ENCODE data around the gene IFT88.

IFT88 gene

DNA sequence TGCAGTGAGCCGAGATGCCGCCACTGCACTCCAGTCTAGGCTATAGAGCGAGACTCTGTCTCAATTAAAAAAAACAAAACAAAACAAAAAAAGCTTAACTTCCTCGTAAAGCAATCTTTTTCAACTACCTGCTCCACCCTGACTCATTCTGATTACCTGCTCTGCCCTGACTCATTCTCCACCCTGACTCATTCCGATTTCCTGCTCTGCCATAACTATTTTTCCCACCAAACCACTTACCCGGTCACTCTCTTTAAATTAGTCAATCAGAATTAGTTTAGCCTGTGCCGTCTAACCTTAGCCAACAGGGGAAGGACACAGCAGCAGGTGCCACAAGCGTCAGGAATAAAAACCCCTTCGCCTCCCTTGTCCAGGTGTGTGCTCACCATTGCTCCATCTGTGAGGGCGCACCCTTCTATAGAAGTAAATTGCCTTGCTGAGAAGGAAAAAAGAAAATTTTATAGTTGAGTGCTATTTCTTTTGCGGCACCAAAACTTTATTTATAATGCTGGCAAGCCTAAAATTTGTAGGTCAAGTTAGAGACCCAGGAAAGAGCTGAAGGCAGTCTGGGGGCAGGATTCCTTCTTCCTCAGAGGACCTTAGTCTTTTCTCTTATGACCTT, 1.7 kb upstream of the IFT88 start:
- DNase-seq, result no peak

DNA sequence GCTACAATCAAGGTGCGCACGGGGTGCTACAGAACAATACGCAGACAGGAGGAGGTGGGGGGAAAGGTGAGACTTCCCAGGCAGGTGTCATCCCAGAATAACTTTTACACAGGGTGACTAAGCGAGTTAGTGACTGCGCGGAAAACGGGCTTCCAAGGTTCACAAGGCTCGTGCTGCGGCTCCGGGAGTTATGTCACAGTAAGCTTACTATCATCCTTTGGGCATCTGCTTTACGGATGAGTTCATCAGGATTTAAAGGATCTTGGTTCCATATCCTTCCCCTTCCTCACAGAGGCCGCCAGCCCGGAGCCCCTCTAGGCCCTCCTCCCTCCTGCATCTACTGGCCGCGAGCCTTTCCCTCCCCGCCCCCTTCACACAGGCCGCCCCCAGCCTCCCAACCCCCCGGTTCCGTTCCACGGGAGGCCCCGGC, 474 bp upstream of the IFT88 start:
- no peak for DNase-seq

DNA sequence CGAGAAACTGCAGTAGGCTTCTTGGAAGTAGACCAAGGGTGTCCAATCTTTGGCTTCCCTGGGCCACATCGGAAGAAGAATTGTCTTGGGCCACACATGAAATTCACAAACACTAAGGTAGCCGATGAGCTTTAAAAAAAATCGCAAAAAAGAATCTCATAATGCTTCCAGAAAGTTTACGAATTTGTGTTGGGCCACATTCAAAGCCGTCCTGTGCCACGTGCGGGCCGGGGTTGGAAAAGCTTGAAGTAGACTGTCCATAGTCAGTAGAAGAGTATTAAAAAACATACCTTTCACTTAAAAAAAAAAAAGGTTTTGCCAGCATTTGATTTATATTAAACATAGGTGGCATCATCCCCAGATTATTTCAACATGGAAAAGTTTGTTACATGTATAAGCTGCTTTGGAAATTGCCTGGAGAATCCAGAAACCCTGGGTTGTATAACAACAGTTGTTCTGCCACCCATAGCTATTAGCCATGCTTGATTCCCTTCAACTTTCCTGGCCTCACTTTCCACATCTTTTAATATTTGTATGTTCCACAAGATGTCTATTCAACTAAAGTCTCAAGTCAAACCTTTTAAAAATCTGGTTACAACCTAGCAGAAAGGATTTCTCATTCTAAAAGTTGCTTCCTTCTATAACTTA, 1.0 kb downstream of the IFT88 start:
- DNase-seq, result no peak

DNA sequence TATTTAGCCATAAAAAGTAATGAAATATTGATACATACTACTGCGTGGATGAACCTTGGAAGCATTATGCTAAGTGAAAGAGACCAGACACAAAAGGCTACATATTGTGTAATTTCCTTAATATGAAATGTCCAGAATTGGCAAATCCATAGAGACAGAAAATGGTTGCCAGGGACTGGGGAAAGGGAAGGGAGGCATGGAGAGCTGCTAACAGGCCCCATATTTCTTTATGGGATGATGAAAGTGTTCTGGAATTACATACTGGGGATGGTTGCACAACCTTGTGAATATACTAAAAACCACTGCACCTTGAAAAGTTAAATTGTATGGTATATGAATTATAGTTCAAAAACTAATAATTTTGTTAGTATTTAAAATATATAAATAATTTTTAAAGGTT, 3.6 kb downstream of the IFT88 start:
- no peak for DNase-seq

DNA sequence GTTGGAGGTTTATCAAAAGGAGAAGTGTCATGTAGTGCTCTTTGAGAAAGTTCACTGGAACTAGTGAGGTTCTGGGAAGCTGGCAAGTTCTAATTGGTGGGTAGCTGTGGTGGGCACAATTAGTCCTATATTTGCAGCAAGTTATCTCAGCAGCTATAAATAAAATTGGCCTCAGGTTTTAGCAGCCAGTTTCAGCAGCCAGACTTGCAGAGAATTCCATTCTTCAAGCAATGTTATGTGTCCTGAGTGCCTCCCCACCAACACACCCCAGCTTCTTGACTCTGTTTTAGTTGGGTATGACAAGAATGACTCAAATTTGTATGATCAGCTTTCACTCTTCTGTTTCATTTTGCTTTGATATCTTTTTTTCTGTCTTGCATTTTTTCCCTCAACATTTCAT, 4.7 kb downstream of the IFT88 start:
- DNase-seq, result no peak

DNA sequence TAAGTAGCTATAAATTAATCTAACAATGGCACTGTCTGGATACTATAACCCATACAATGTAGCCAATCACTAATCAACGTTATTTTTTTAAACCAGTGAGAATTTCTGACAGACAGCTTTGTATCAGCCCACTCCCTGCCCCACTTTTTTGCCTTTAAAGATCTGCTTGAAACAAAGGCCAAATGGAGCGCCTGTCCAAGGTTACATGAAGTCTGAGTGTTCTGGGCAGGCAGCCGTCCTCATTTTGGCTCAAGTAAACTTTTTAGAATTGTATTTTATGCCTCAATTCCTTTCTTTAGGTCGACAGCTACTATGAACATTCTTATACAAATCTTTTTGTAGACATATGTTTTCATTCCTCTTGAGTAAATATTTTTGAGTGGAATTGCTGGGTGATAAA, 6.2 kb downstream of the IFT88 start:
- no peak for DNase-seq

DNA sequence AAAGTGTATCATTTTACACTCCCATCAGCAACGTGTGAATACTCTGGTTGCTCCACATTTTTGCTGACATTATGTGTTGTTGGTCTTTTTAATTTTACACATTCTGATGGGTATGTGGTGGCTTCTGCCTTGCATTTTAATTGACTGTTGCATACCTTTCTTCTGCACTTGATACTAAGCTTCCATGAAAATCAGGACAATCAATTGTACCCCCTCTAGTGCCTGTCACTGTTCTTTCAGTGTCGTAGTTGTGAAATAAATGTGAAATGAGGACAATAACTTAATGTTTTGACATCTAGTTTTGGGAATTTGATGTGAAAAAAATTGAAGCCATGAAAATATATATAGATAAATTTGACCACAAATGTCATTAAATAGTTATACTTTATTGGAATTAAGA, 6.7 kb downstream of the IFT88 start:
- no peak for DNase-seq

DNA sequence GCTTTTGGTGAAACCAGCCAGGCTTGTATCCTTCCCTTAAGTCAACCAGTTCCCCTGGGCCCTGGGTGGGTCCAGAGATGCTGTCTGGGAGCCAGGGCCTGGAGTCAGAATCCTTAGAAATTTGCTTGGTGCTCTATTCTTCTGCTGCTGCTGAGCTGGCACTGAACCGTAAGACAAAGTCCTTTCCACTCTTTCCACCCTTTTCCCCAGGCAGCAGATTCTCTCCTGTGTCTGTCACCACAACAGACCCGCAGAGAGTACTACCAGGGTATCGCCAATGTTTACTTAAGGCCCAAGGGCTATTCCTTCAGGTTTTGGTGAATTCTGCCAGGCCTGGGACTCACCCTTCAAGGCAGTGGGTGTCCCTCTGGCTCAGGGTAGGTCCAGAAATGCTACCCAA, 12.2 kb downstream of the IFT88 start:
- DNase-seq, result no peak

DNA sequence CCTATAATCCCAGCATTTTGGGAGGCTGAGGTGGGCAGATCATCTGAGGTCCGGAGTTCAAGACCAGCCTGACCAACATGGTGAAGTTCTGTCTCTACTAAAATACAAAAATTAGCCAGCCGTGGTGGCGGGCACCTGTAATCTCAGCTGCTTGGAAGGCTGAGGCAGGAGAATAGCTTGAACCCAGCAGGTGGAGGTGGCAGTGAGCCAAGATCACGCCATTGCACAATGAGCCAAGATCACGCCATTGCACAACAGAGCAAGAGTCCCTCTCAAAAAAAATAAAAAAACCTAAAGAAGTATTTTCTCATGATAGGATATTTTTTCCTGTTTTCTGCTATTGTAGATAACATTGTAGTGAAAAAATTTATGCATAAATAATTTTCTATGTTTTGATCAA, 13.3 kb downstream of the IFT88 start:
- DNase-seq, result no peak

DNA sequence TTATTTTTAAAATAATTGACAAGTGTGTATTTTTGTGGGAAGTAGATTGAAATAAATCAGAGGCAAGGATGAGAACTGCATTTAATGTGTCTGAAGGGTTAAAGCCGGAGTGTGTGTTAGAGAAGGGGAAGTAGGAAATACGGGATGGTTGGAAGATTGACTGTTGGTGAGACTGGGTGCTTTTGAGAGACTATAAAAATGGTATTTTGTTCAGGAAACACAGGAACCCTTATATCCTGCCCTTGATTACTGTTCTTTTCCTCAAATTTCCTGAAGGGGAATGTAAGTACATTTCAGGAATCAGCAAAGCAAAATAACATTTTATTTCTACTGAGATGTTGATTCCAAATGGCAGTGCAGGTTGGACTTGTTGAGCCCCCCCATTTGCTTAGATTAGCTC, 15.1 kb downstream of the IFT88 start:
- no peak for DNase-seq

DNA sequence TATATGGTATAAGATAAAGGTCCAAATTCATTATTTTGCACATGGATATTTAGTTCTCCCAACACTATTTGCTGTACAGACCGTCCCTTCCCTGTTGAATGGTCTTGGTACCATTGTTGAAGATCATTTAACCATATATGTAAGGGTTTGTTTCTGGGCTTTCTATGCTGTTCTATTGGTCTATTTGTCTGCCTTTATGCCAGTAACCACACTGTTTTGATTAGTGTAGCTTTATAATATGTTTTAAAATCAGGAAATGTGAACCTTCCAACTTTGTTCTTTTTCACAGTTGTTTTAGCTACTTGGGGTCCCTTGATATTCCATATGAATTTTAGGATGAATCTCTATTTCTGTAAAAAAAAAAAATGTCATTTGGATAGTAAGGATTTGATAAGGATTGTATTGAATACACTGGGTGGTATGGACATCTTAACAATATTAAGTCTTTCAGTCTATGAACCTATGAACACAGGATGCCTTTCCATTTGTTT, 16.9 kb downstream of the IFT88 start:
- no peak for DNase-seq

DNA sequence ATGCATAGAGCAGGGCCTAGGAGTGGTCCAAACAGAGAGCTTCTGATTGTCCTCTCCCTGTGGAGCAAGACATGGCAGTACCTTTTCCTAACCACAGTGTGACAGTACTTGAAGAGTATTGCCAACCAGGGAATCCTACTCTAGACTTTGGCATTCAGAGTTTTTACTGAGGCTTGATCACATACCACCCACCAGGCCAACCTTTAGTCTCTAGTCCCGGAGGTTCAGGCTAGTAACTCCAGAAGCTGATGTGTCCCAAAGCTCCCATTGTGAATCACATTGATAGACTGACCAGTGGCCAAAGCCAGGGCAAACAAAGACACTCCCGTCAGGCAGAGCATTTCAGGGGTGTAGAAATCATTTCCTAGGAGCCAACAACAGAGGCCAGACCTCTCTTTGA, 18.4 kb downstream of the IFT88 start:
- no peak for DNase-seq

DNA sequence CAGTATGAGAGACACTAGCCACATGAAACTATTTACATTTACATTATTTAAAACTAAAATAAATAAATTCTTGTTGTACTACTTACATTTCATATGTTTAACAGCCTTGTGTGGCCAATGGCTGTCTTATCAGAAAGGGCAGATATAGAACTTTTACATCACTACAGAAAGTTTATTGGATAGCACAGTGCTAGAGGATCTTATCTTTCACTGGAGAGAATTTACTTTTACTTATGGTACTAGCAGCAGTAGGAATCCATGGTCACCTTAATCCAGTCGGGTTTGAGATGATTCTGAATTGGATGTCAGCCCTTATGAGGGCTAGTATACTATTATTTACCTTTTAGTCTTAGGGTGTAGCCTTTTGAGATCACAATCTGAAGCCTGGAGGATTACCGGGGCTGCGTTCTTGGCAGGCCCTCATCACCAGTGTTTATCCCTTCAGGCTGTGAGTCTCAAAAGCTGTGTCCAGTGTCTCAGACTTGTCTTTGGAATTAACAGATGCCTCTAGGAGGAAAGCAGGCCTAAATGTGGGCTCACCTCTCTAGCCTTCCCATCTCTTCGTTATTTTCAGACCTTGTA, 21.7 kb downstream of the IFT88 start:
- DNase-seq, result no peak

DNA sequence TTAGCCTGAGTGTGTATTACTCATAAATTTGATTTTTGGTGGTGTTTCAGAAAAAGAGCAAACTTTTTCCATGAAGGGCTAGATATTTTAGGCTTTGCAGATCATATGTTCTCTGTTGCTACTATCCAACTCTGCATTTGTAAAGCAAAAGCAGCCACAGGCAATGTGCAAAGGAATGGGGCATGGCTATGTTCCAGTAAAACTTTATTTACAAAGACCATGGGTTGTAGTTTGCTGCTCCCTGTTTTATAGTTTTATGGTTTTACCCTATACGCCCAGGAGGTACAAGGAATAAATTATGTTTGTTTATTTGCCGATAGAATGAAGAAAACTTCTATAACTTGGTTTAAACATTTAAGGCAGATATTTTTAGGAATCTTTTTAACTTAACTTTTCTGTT, 23.6 kb downstream of the IFT88 start:
- no peak for DNase-seq

DNA sequence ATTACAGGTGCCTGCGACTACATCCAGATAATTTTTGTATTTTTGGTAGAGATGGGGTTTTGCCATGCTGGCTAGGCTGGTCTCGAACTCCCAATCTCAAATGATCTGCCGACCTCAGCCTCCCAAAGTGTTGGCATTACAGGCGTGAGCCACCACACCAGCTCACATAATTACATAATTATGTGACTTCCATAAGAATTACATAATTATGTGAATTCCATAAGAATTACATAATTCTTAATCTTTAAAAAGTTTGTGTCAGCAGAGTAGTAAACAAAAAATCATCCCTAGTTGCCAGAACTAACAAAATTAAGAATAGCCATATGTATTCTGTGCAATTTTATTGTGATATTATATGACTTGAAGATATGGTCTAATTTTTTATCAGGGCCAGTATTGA, 25.6 kb downstream of the IFT88 start:
- no peak for DNase-seq

DNA sequence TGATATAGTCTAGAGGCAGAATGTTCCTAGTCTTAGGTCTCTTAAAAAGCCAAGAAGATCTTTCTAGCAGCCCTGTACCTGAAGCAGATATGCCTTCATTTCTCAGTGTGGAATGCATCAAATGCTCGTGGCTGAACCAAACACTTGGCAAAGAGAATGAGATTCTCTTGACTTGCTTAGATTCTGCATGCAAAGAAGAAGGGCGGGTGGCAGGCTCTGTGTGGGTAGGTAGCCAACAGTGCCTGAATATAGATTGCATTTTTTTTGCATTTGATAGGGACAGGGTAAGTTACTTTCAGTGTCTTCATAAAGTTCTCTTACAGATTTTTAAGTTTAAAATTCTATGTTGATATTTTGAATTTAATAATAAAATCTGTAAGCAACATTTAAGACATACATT, 27.3 kb downstream of the IFT88 start:
- no peak for DNase-seq

DNA sequence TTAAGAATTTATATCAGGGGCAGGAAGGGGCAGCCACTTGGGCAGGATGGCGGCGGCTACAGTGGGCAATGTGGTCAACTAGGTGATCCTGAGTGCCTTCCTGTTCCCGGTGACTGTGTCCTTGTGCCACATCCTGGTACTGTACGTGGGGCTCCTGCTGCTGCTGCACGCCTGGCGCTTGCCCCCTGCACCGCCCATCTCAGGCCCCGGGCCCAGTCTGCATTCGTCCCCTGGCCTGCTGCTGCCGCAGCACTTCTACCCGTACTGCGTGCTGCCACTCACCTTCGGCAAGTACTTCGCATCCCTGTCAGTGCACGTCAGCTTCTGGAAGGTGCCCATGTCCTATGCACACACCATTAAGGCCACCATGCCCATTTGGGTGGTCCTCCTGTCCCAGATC, 40.1 kb downstream of the IFT88 start:
- DNase-seq, result no peak

DNA sequence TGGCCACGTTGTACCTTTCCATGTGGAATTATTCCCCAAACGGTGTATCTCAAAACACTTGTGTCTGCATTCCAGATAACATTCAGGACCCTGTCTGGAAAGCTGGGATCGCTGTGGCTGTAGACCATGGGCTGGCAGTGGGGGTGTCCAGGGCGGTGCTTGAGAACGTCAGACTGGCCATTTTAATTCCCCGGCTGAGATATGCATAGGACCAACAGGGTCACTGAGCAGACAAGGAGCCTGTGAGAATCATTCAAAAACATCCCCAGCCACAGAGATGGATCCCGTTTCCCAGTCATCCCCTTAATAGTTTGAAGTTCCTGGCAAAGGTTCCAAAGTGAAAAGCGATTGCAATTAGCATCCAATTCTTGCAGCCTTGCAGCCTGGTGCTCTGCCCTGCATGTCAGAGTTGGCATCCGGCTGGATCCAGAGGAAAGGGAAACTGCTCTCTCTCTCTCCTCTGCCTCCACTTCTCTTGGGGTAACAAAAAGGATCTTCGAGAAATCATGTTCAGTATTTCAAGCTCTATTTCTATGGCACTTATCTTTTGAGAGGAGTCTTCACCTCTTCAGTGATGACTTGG, 41.6 kb downstream of the IFT88 start:
- no peak for DNase-seq

DNA sequence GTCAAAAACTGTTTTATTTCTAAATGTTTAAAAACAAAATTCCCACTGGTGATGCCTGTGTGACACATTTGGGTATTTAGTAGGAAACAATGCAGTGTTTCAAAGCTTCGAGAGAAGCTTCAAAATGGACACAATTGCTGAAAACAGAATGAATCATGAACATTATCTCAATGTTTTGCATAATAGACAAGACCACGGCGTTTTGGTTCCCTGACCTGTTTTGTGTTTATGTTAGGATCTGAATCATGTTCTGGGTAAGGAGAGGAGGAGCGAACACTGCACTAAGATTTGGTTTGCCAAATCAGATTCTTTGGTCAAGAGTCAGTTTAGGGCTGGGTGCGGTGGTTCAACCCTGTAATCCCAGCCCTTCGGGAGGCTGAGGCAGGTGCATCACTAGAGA, 42.2 kb downstream of the IFT88 start:
- DNase-seq, result no peak

DNA sequence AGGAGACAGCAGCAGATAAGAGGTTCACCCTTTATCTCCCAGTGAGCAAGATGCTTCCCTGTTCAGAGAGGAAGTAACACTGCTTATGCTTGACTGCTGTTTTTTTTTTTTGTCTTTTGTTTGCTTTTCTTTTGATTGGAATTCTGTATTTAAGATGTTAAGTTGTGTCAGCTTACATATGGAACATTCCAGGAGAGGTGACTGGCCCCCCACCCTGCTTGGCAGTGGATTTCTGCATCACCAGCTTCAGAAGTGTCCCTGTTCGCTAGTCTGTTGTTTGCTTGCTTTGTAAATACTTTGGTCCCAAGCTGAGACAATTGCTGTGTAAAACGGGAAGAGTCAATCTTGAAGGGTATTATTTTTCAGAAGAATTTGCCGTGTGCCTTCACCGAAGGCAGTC, 43.0 kb downstream of the IFT88 start:
- DNase-seq, result no peak

DNA sequence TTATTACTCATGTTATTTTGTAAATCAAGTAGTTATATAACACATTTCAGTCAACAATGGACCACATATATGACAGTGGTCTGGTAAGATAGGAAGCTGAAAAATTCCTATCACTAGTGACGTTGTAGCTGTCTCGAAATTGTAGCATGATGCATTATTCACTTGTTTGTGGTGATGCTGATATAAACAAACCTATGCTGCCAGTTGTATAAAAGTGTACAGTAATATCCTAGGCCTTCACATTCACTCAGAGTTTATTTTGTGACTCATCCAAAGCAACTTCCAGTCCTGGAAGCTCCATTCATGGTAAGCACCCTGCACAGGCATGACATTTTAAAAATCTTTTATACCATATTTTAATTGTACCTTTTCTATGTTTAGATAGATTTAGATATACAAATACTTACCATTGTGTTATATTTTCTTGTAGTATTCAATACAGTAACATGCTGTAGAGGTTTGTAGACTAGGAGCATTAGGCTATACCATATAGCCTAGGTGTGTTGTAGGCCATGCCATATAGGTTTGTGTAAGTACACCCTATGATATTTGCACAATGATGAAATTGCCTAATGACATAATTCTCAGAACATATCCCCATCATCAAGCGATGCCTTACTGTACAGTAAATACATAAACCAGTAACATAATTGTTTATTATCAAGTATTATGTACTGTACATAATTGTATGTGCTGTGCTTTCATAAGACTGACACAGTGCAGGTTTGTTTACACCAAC, 49.3 kb downstream of the IFT88 start:
- DNase-seq, result no peak

DNA sequence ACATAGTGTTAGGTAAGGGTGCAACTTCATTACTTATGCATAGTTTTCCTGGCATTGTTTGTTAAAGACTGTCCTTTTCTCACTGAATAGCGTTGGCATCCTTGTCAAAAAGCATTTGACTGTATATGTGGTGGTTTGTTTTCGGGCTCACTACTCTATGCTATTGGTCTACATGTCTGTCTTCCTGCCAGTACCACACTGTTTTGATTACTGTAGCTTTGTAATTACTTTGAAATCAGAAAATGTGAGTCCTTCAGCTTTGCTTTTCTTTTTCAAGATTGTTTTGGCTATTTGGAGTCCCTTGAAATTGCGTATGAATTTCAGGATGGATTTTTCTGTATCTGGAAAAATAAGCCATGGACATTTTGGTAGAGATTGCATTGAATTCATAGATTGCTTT, 56.0 kb downstream of the IFT88 start:
- DNase-seq, result no peak

DNA sequence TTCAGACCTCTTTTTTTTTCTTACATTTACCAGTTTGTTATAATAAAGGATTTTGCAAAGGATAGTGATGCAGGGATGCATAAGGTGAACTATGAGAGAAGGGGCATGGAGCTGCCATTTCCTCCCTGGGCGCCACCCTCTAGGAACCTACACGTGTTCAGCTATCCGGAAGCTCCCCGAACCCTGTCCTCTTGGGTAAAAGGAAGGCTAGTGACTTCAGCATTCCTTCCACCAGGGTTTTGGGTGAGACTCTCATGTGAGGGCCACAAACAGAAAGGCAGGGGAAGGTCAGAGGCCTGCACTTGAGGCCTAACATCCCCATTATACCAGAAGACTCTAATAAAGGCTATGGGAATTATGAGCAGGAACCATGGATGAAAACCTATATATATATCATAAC, 57.3 kb downstream of the IFT88 start:
- DNase-seq, result no peak

DNA sequence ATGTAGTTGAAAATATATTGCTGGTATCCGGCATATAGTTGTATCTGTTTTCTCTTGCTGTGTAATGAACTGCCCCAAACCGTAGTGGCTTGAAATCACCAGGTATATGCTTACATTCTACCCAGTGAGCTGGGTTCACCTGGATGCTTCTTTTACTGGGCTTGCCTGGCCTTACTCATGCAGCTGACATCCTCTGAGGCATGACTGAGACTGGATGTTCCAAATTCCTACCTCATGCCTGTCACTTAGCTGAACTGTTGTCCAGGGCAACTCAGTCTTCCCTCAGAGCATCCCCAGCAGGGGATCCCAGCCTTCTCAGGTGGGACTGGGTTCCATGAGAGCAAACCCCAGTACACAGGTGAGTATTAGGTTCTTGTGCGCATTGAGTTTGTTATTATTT, 66.8 kb downstream of the IFT88 start:
- DNase-seq, result no peak

All from CD4-positive, alpha-beta T cell treated with Interleukin-12 subunit alpha and Interleukin-12 subunit beta, for 1 hour (primary cell).